ENCODE data around the gene MXRA7. TPM values are rescaled to one million over a fixed set of nuclear protein-coding genes. Genes with fewer than 3 reads are reported as not detected.
"Not testable (repeated sequence)": the region's sequence is repeated elsewhere in the genome, so short reads cannot be mapped to it uniquely, and the experiment has no call there.

Gene MXRA7
- total RNA-seq, 5 donors from 2014 or later (not counting 1 experiment from before 2014, with no cell fraction given), result 5.9 to 14.7 (median 13.5) TPM

DNA sequence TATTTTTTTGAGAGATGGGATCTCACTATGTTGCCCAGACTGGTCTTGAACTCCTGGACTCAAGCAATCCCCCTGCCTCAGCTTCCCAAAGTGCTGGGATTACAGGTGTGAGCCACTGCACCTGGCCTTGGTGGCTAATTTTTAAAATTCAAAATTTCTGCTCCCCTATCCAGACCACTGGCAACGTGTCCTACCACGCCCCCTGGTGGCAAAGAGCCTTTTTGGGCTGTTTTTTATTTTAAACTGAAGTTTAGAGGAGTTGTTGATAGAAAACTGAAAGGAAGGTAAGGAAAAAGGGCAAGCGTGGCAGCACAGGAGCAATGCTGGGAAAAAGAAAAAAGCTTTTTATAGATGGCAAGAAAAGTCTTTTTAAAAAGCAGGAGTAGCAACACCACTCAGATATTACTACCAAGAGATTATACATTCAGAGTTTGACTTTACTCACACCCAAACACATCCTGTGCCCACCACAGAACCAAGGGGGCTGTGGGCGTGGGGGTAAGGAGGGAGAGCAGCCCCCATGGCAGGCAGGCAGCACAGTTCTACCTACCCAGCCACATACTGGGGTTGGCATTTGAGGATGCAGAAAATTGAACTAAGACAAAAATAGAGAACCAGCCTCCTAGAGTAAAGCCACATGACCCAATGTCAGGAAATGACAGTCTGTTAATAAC lies 4.2 kb upstream of the MXRA7 start:
- no peak for ATAC-seq (replicated peaks in 1 of 4)
- peaks cover 6 to 63% of the 10 kb centered on the region in 2 donors for H3K36me3 ChIP-seq (ENCODE audit: control insufficient read depth in 2 of 2, extremely low read depth in 1 of 2, insufficient read depth in 1 of 2, low read length in 1 of 2)
- peaks cover 39% of the 10 kb centered on the region for H3K36me3 Mint-ChIP-seq

DNA sequence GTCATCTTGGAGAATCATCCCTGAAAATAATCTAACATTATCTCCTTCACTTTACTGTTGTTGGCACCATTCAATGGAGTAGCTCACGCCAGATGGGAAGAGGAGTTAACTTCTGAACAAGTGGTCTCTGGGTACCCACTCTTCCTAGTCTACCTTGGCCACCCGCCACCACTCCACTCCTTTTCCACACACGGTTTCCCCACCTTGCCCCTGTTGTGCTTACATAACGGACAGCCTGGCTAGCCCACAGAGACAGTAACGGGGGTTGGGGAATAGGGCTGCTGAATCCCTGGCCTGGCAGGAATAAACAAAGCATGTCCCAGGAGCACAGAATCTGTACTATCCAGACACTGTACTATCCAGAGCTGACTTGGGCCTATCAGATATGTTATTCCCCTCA lies 3.6 kb upstream of the MXRA7 start:
- Mint-ChIP-seq H3K9me3 (no peaks in the 10 kb centered on the region), H3K36me3 (peaks cover 34% of the 10 kb centered on the region), H3K27ac (peak overlapping the region in 1 of 2 donors; percentile 36), H3K4me1 (peaks cover 38 to 55% (median 52%) of the 10 kb centered on the region in 3 donors), H3K27me3 (no peaks in the 10 kb centered on the region), H3K4me3 (no peak overlapping the region)
- Histone ChIP-seq H3K4me3 (ENCODE audit: control insufficient read depth in 1 of 2, extremely low read depth in 1 of 2, low read length in 1 of 2) (no peak overlapping the region), H3K9me3 (no peaks in the 10 kb centered on the region), H3K27ac (ENCODE audit: low read length) (no peak overlapping the region), H3K27me3 (replicated peaks in 1 of 2; ENCODE audit: control insufficient read depth in 2 of 2, extremely low read depth in 1 of 2, insufficient read depth in 2 of 2, low read length in 1 of 2) (peaks cover 0 to 9% of the 10 kb centered on the region in 2 experiments), H3K4me1 (ENCODE audit: control insufficient read depth in 1 of 2, extremely low read depth in 1 of 2, insufficient read depth in 2 of 2, low read length in 2 of 2) (peaks cover 11 to 59% of the 10 kb centered on the region in 2 experiments), H3K36me3 (ENCODE audit: control insufficient read depth in 2 of 2, extremely low read depth in 1 of 2, insufficient read depth in 1 of 2, low read length in 1 of 2) (peaks cover 6 to 57% of the 10 kb centered on the region in 2 donors)
- ATAC-seq (replicated peaks in 1 of 4) (no peak), DNase-seq (no peak)
- WGBS (ENCODE audit: insufficient coverage), result 86% methylated on average over 4 of the region's 5 CpGs
- ChIA-PET POLR2A (interaction anchor here in 1 of 2 donors (0.6 to 1.4 kb wide), 2 partner anchors 14 to 21 kb away, joined by 3 to 4 read pairs; no protein-coding TSS in a partner anchor), CTCF (interaction anchor here (0.6 to 2.3 kb wide), 10 partner anchors 9 to 356 kb away, joined by 3 to 8 read pairs (median 4); partner anchors contain the start of gene MFSD11 (in 1 of the 2))

More for the DNA sequence above, 4.2 kb upstream of the MXRA7 start:
- POLR2A ChIA-PET, result interaction anchor here in 1 of 2 donors (0.6 kb wide), 1 partner anchor 14 kb away, joined by 3 read pairs; no protein-coding TSS in a partner anchor
- Histone ChIP-seq H3K4me1 (ENCODE audit: control insufficient read depth in 1 of 2, extremely low read depth in 1 of 2, insufficient read depth in 2 of 2, low read length in 2 of 2) (peaks cover 11 to 53% of the 10 kb centered on the region in 2 experiments), H3K27me3 (replicated peaks in 1 of 2; ENCODE audit: control insufficient read depth in 2 of 2, extremely low read depth in 1 of 2, insufficient read depth in 2 of 2, low read length in 1 of 2) (peaks cover 0 to 4% of the 10 kb centered on the region in 2 experiments), H3K4me3 (ENCODE audit: control insufficient read depth in 1 of 2, extremely low read depth in 1 of 2, low read length in 1 of 2) (no peak overlapping the region), H3K27ac (ENCODE audit: low read length) (peak overlapping the region; percentile 91), H3K9me3 (no peaks in the 10 kb centered on the region)
- Mint-ChIP-seq H3K27ac (peak overlapping the region; percentile 77 to 94), H3K4me1 (peaks cover 38 to 49% (median 46%) of the 10 kb centered on the region in 3 donors), H3K27me3 (no peaks in the 10 kb centered on the region), H3K4me3 (peak overlapping the region; percentile 11 to 63 (median 46)), H3K9me3 (no peaks in the 10 kb centered on the region)
- DNase-seq, result peak; percentile 40 to 83 (median 70)
- WGBS (ENCODE audit: insufficient coverage), result no CpG with 5 or more reads among the region's 4 CpGs
- CTCF ChIA-PET, result interaction anchor here (0.7 to 2.3 kb wide), 3 partner anchors 11 to 24 kb away, joined by 3 to 8 read pairs (median 7); partner anchors contain the start of gene MFSD11 (in 1 of the 2)

DNA sequence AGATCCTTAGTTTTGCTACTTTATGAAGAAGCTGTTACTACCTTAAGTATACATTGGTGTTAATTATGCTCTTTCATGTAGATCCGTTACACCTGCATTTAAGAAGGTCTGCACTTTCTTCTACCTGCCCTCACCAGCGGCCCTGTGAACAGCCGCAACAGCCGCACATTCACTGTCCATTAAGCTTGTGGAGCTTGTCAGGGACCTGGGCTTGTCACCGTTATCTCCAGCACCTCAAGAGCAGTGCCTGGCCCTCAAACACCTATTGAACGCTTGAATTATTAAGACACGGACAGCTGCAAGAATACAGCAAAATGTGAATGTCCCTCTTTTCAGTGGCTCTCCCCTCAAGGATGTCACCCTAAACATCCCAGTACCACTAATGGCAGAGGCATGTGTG lies 3.0 kb upstream of the MXRA7 start:
- Mint-ChIP-seq H3K36me3 (peaks cover 28% of the 10 kb centered on the region), H3K27ac (peak overlapping the region; percentile 1 to 36), H3K4me1 (peaks cover 38 to 58% (median 53%) of the 10 kb centered on the region in 3 donors), H3K9me3 (no peaks in the 10 kb centered on the region), H3K4me3 (no peak overlapping the region), H3K27me3 (no peaks in the 10 kb centered on the region)
- peaks cover 0 to 9% of the 10 kb centered on the region in 2 experiments for H3K27me3 ChIP-seq (replicated peaks in 1 of 2; ENCODE audit: control insufficient read depth in 2 of 2, extremely low read depth in 1 of 2, insufficient read depth in 2 of 2, low read length in 1 of 2)
- H3K27ac ChIP-seq (ENCODE audit: low read length), result no peak overlapping the region
- no peak for DNase-seq
- 95% methylated on average over 4 of the region's 7 CpGs for WGBS (ENCODE audit: insufficient coverage)
- H3K4me3 ChIP-seq (ENCODE audit: control insufficient read depth in 1 of 2, extremely low read depth in 1 of 2, low read length in 1 of 2), result no peak overlapping the region
- POLR2A ChIA-PET, result interaction anchor here (0.5 to 1.4 kb wide), 4 partner anchors 22 to 575 kb away, joined by 4 to 6 read pairs (median 4); no protein-coding TSS in a partner anchor
- no peaks in the 10 kb centered on the region for H3K9me3 ChIP-seq
- peaks cover 4 to 51% of the 10 kb centered on the region in 2 donors for H3K36me3 ChIP-seq (ENCODE audit: control insufficient read depth in 2 of 2, extremely low read depth in 1 of 2, insufficient read depth in 1 of 2, low read length in 1 of 2)
- no peak for ATAC-seq (replicated peaks in 1 of 4)
- peaks cover 11 to 64% of the 10 kb centered on the region in 2 experiments for H3K4me1 ChIP-seq (ENCODE audit: control insufficient read depth in 1 of 2, extremely low read depth in 1 of 2, insufficient read depth in 2 of 2, low read length in 2 of 2)
- CTCF ChIA-PET, result interaction anchor here (0.5 to 2.3 kb wide), 13 partner anchors 10 to 1372 kb away, joined by 3 to 8 read pairs (median 3); partner anchors contain the start of gene MFSD11 (in 1 of the 2)

DNA sequence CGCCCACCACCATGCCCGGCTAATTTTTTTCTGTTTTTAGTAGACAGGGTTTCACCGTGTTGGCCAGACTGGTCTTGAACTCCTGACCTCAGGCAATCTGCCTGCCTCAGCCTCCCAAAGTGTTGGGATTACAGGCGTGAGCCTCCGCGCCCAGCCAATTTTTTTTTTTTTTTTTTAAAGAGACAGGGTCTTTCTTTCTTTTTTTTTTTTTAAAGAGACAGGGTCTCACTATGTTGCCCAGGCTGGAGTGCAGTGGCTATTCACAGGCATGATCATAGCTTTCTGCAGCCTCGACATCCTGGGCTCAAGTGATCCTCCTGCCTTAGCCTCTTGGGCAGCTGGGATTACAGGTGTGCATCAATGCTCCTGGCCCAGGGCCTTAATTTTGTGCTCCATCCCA lies 1.6 kb upstream of the MXRA7 start:
- Mint-ChIP-seq H3K4me1 (peaks cover 38 to 57% (median 50%) of the 10 kb centered on the region in 3 donors), H3K36me3 (peaks cover 23% of the 10 kb centered on the region)
- H3K9me3 ChIP-seq; DNase-seq; H3K27me3 ChIP-seq (replicated peaks in 1 of 2; ENCODE audit: control insufficient read depth in 2 of 2, extremely low read depth in 1 of 2, insufficient read depth in 2 of 2, low read length in 1 of 2); H3K27ac ChIP-seq (ENCODE audit: low read length); ATAC-seq (replicated peaks in 1 of 4); POLR2A ChIA-PET; H3K4me3 Mint-ChIP-seq; H3K27ac Mint-ChIP-seq; H3K27me3 Mint-ChIP-seq; H3K4me3 ChIP-seq (ENCODE audit: control insufficient read depth in 1 of 2, extremely low read depth in 1 of 2, low read length in 1 of 2); H3K9me3 Mint-ChIP-seq: not testable (repeated sequence)
- 100% methylated on average over 1 of the region's 7 CpGs for WGBS (ENCODE audit: insufficient coverage)
- H3K4me1 ChIP-seq (ENCODE audit: control insufficient read depth in 1 of 2, extremely low read depth in 1 of 2, insufficient read depth in 2 of 2, low read length in 2 of 2), result peaks cover 11 to 64% of the 10 kb centered on the region in 2 experiments
- H3K36me3 ChIP-seq (ENCODE audit: control insufficient read depth in 2 of 2, extremely low read depth in 1 of 2, insufficient read depth in 1 of 2, low read length in 1 of 2), result peaks cover 2 to 37% of the 10 kb centered on the region in 2 donors
- CTCF ChIA-PET, result interaction anchor here (0.6 to 2.3 kb wide), 6 partner anchors 15 to 259 kb away, joined by 3 to 8 read pairs (median 4); partner anchors contain the start of genes METTL23 (in 1 of the 2), MFSD11 (in 1 of the 2) and UBE2O (in 1 of the 2)

DNA sequence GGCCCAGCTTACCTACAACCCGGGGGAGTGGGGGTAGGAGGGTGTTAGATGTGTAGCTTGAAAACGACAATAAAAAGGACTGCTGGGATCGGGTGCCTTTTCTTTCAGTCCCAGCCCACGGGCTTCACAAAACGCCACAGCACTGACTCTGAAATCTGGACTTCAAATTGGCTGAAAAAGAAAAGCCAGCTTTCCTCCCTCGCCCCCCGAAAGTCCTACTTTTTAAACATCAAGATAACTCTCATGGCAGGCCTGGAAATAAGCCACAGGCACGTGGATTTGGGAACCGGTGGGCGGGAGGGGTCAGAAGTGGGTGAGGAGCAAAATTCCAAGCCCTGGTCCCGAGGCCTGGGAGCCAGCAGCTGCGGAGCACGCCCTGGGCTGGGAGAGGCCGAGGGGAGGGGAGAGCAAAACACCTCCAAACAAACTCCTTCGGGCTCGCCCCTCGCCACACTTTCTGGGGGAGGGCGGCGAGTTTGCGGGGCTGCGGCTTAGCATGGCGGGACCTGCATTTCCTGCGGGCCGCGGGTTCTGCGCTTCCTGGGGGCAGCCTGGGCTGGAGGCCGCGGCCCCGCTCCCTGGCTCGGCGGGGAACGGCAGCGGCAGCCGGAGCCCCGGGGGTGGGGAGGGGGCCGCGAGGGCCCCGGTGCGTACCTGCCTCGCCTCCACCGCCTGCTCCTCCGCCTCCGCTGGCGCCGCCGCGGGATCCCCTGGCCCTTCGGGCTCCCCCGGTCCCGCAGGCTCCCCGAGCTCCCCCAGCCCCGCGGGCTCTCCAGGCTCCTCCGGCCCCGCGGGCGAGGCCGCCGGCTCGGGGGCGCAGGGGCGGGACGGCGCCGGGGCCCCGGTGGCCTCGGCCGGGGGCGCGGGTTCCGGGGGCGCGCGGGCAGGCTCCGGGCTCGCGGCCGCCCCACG lies 558 bp downstream of the MXRA7 start:
- H3K4me1 ChIP-seq (ENCODE audit: control insufficient read depth in 1 of 2, extremely low read depth in 1 of 2, insufficient read depth in 2 of 2, low read length in 2 of 2), result peaks cover 5 to 44% of the 10 kb centered on the region in 2 experiments
- POLR2A ChIA-PET; H3K27ac ChIP-seq (ENCODE audit: low read length); H3K27me3 Mint-ChIP-seq; H3K9me3 Mint-ChIP-seq; H3K9me3 ChIP-seq; H3K27me3 ChIP-seq (replicated peaks in 1 of 2; ENCODE audit: control insufficient read depth in 2 of 2, extremely low read depth in 1 of 2, insufficient read depth in 2 of 2, low read length in 1 of 2): not testable (repeated sequence)
- Mint-ChIP-seq H3K4me3 (peak overlapping the region; percentile 64 to 75 (median 70)), H3K4me1 (peaks cover 23 to 38% (median 30%) of the 10 kb centered on the region in 3 donors), H3K27ac (peak overlapping the region in 1 of 2 donors; percentile 34), H3K36me3 (peaks cover 10% of the 10 kb centered on the region)
- CTCF ChIA-PET, result interaction anchor here in 1 of 2 donors (0.6 kb wide), 1 partner anchor 963 kb away, joined by 3 read pairs; no protein-coding TSS in a partner anchor
- 24% methylated on average over 16 of the region's 79 CpGs for WGBS (ENCODE audit: insufficient coverage)
- peak overlapping the region; percentile 1 to 34 for H3K4me3 ChIP-seq (ENCODE audit: control insufficient read depth in 1 of 2, extremely low read depth in 1 of 2, low read length in 1 of 2)
- peak in 1 of 35 experiments; percentile 42 for DNase-seq
- H3K36me3 ChIP-seq (ENCODE audit: control insufficient read depth in 2 of 2, extremely low read depth in 1 of 2, insufficient read depth in 1 of 2, low read length in 1 of 2), result peaks cover 0 to 16% of the 10 kb centered on the region in 2 donors
- peak; percentile 27 to 51 (median 38) for ATAC-seq (replicated peaks in 1 of 4)

Data from T-cell (primary cell).